ENCODE measurements around the gene MAN2A1.

DNA sequence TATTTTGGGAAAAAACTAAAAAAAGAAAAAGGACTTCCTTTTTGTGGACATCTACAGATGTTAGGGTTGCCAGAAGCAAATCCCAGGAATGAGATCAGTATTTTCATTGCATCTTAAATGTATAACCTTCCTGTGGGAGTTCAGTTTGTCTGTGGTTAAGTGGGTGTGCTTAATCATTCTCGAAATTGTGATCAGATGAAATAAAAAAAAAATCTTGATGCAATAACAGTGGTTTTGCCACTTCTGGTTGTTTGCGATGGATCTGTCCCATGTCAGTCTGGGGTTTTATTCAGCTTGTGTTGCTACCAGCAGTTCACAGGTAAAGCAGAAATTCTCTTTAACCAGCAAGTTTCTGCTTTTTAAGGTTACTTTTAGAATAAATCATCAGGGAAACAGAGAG is 179.0 kb downstream of the MAN2A1 start:
- TF ChIP-seq, protein P1, sequence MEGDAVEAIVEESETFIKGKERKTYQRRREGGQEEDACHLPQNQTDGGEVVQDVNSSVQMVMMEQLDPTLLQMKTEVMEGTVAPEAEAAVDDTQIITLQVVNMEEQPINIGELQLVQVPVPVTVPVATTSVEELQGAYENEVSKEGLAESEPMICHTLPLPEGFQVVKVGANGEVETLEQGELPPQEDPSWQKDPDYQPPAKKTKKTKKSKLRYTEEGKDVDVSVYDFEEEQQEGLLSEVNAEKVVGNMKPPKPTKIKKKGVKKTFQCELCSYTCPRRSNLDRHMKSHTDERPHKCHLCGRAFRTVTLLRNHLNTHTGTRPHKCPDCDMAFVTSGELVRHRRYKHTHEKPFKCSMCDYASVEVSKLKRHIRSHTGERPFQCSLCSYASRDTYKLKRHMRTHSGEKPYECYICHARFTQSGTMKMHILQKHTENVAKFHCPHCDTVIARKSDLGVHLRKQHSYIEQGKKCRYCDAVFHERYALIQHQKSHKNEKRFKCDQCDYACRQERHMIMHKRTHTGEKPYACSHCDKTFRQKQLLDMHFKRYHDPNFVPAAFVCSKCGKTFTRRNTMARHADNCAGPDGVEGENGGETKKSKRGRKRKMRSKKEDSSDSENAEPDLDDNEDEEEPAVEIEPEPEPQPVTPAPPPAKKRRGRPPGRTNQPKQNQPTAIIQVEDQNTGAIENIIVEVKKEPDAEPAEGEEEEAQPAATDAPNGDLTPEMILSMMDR (conservative IDR thresholded peaks at IDR 0.05 in 1 of 2, IDR thresholded peaks at IDR 0.05 in 1 of 2; ENCODE audit: extremely low read depth in 1 of 2, insufficient read depth in 1 of 2, low read depth in 1 of 2, low read length in 2 of 2): no peak
- TF ChIP-seq EZH2 (IDR thresholded peaks at IDR 0.05; ENCODE audit: borderline replicate concordance, low read length): no peak

Data from mammary epithelial cell (primary cell).